K562 (cell line): Measurements from ENCODE around the gene VSIG10L2. TPM values are rescaled to one million over a fixed set of nuclear protein-coding genes. Genes with fewer than 3 reads are reported as not detected.

Experiments
- ATAC-seq: fragments of 200-7000 bp; cut with Tn5 transposase; 3 replicates; pipeline ENCODE4 v1.9.1; 2020; ENCODE audit warnings: moderate library complexity
- BruUV-seq: library from RNA; stranded (reverse); fragments of 400-500 nt; replicated peaks from 2 replicates; lab custom pipeline; 2021; lab: Mats Ljungman, UMichigan
- CTCF ChIA-PET: fragments of 300-600 bp; formaldehyde crosslinking; extraction: SDS; loops from one replicate; lab custom pipeline; 2021; ENCODE audit warnings: low intra/inter-chr PET ratio; lab: Yijun Ruan, JAX
- POLR2A ChIA-PET: fragments of 300-600, 350-650 bp; sonication (Branson Sonifier 250); formaldehyde crosslinking; extraction: SDS; loops from one replicate; lab custom pipeline; 2021; ENCODE audit warnings: antibody characterized with exemption, inconsistent platforms; lab: Yijun Ruan, JAX
- DNase-seq, 4 experiments: peaks; one replicate each; pipeline versions ENCODE4 v3.0.0 to v3.0.0-alpha.2; 2011 to 2018; ENCODE audit warnings: low spot score in 3 of 4, mixed read lengths in 3 of 4; ENCODE audit errors: extremely low read depth in 1 of 4
- FAIRE-seq: peaks from 2 replicates; lab custom pipeline; 2011; peaks lifted over from hg19 to GRCh38; lab: Jason Lieb, UNC
- H2AFZ ChIP-seq: 2 replicates; pipeline ENCODE4 v1.6.0; 2011; ENCODE audit warnings: low read depth, low read length, control low read depth, inconsistent platforms
- H3K27ac ChIP-seq: fragments of 200-600 bp; 3 replicates; pipeline ENCODE4 v1.8.0; 2011; ENCODE audit warnings: low read depth, mild to moderate bottlenecking, control low read depth, inconsistent platforms, low read length, moderate library complexity, mixed read lengths; ENCODE audit errors: extremely low read depth
- H3K27me3 ChIP-seq, 2 experiments: fragments of 300-600 bp in 1 of 2; 2 replicates in 1 of 2; 3 replicates in 1 of 2; pipeline versions ENCODE4 v1.6.0 to v1.8.0; 2011; ENCODE audit warnings: inconsistent platforms in 2 of 2, low read length in 2 of 2, mild to moderate bottlenecking in 1 of 2, mixed read lengths in 1 of 2, moderate library complexity in 1 of 2; ENCODE audit not compliant: control insufficient read depth in 2 of 2, insufficient read depth in 2 of 2
- H3K36me3 ChIP-seq: fragments of 300-600 bp; 3 replicates; pipeline ENCODE4 v1.8.0; 2011; ENCODE audit warnings: mild to moderate bottlenecking, low read length, inconsistent platforms; ENCODE audit not compliant: control insufficient read depth, insufficient read depth
- H3K4me1 ChIP-seq, 2 experiments: fragments of 200-600 bp in 1 of 2; replicated peaks in 1 of 2; 2 replicates in 1 of 2; 3 replicates in 1 of 2; pipeline versions ENCODE4 v1.5.1 to v1.8.0; 2011; ENCODE audit warnings: inconsistent platforms in 2 of 2, low read length in 2 of 2, mild to moderate bottlenecking in 1 of 2, mixed read lengths in 1 of 2, moderate library complexity in 1 of 2; ENCODE audit not compliant: control insufficient read depth in 2 of 2, insufficient read depth in 2 of 2
- H3K4me2 ChIP-seq: 2 replicates; pipeline ENCODE4 v1.6.1; 2011; ENCODE audit warnings: low read length, control low read depth, inconsistent platforms, mixed read lengths; ENCODE audit not compliant: insufficient read depth
- H3K4me3 ChIP-seq: fragments of 200-600 bp; sonication (generic), shearing (Covaris generic); 2 replicates; pipeline ENCODE4 v1.5.1; 2016; ENCODE audit warnings: control low read depth, inconsistent platforms
- H3K79me2 ChIP-seq: fragments of 200-600 bp; 3 replicates; pipeline ENCODE4 v1.8.0; 2011; ENCODE audit warnings: low read length, inconsistent platforms; ENCODE audit not compliant: control insufficient read depth, insufficient read depth
- H3K9ac ChIP-seq, 2 experiments: 2 replicates each; pipeline versions ENCODE4 v1.6.0 to v1.6.1; 2011; ENCODE audit warnings: low read depth in 2 of 2, low read length in 2 of 2, control low read depth in 1 of 2, inconsistent platforms in 1 of 2, mild to moderate bottlenecking in 1 of 2, mixed read lengths in 1 of 2; ENCODE audit not compliant: insufficient read depth in 1 of 2
- H3K9me1 ChIP-seq: one replicate; pipeline ENCODE4 v1.6.0; 2011; ENCODE audit warnings: inconsistent platforms, mild to moderate bottlenecking, low read length, moderate library complexity; ENCODE audit not compliant: control insufficient read depth, insufficient read depth
- H3K9me3 ChIP-seq: replicated peaks from 2 replicates; pipeline ENCODE4 v1.5.1; 2011; ENCODE audit warnings: low read depth, low read length, inconsistent platforms; ENCODE audit not compliant: control insufficient read depth, insufficient read depth
- H4K20me1 ChIP-seq: replicated peaks from 2 replicates; pipeline ENCODE4 v1.6.1; 2011; ENCODE audit warnings: low read length, inconsistent platforms, mixed read lengths; ENCODE audit not compliant: control insufficient read depth, insufficient read depth
- GATAD2A ChIP-seq: fragments of 450-650 bp; IDR thresholded peaks from 2 replicates; pipeline ENCODE4 v1.6.1; 2017
- KLF16 ChIP-seq: IDR thresholded peaks from 2 replicates; pipeline ENCODE4 v1.6.1; 2016; ENCODE audit warnings: antibody characterized with exemption
- MBD2 ChIP-seq: sonication (generic); IDR thresholded peaks from 2 replicates; pipeline ENCODE4 v1.6.1; 2016; ENCODE audit warnings: low read depth, borderline replicate concordance
- NKRF ChIP-seq: fragments of 450-650 bp; IDR thresholded peaks from 2 replicates; pipeline ENCODE4 v1.6.1; 2016; ENCODE audit warnings: borderline replicate concordance
- POLR2G ChIP-seq: fragments of 200-400 bp; formaldehyde crosslinking; IDR thresholded peaks from 2 replicates; pipeline ENCODE4 v1.6.1; 2017; ENCODE audit warnings: low read depth, mild to moderate bottlenecking, antibody characterized with exemption, low read length, moderate library complexity
- TEAD4 ChIP-seq, 2 experiments: sonication (generic) in 1 of 2; formaldehyde crosslinking in 1 of 2; IDR thresholded peaks; 2 replicates each; pipeline versions ENCODE4 v1.6.1 to v1.8.0; 2012 to 2022; ENCODE audit warnings: borderline replicate concordance in 1 of 2, inconsistent platforms in 1 of 2, low read length in 1 of 2, mild to moderate bottlenecking in 1 of 2, missing genetic modification reagents in 1 of 2
- ZNF12 ChIP-seq: sonication (generic); formaldehyde crosslinking; IDR thresholded peaks from 2 replicates; pipeline ENCODE4 v1.4.0; 2020; ENCODE audit warnings: mild to moderate bottlenecking, missing genetic modification reagents
- WGBS: fragments of 100-300 bp; shearing (Covaris generic); methylation state at CpG from one replicate; pipeline ENCODE4 v1.1.6; 2016; ENCODE audit warnings: low coverage, mixed read lengths; ENCODE audit not compliant: insufficient coverage; ENCODE audit errors: missing lambda C conversion rate; 5-methylcytosine and 5-hydroxymethylcytosine counted together
- in situ Hi-C: fragments of 300-500 bp; cut with MboI; formaldehyde crosslinking; loops from 4 replicates; pipeline ENCODE4 v1.15.0; 2018; ENCODE audit warnings: inconsistent platforms, mixed read lengths
- intact Hi-C: fragments of 100-400 bp; cut with micrococcal nuclease; formaldehyde crosslinking; loops from 2 replicates; pipeline ENCODE4 v1.14.2; 2022
- polyA plus RNA-seq, 8 experiments: library from polyadenylated mRNA; depleted of rRNA in 4 of 8; stranded (reverse) in 5 of 8; unstranded in 3 of 8; fragments of >200 nt; fragmentation: Nextera tagmentation in 2 of 8; fragmentation: Illumina TruSeq in 1 of 8; extraction: Ambion mirVana in 2 of 8; extraction: Trizol in 1 of 8; gene quantifications; 2 replicates each; pipeline versions ENCODE4 v1.2.1 to v1.2.3, GENCODE V29; 2011 to 2014; ENCODE audit warnings: inconsistent platforms in 1 of 8, missing spikeins in 1 of 8
- total RNA-seq, 7 experiments: library from RNA; depleted of rRNA in 6 of 7; stranded (reverse); fragments of >200 nt in 6 of 7; fragmentation: Illumina TruSeq in 2 of 7; extraction: Trizol in 2 of 7; gene quantifications; 2 replicates each; pipeline versions ENCODE4 v1.2.1 to v1.2.3, GENCODE V29; 2011 to 2021; ENCODE audit warnings: low replicate concordance in 1 of 7
- TF ChIP-seq, protein P1 (sequence below): sonication (generic); formaldehyde crosslinking; IDR thresholded peaks from 2 replicates; pipeline ENCODE4 v1.8.1; 2022; ENCODE audit warnings: missing genetic modification reagents
- TF ChIP-seq, protein P2 (sequence below): fragments of 450-650 bp; formaldehyde crosslinking; IDR thresholded peaks from 2 replicates; pipeline ENCODE4 v1.4.0; 2020; ENCODE audit warnings: mild to moderate bottlenecking, mixed read lengths

The VSIG10L2 gene
- total and polyA plus RNA-seq, 9 of the 15 experiments (the other 6 are each of a cell fraction or from before 2014, with no cell fraction given): not detected

GRCh38 chr11:125980436-125980835 lies 34.6 kb downstream of the VSIG10L2 start:
- ATAC-seq: no peak

More at GRCh38 chr11:125980436-125980835, 34.6 kb downstream of the VSIG10L2 start:
- Histone ChIP-seq H3K9me3 (no peaks in the 10 kb centered on the region), H3K27me3 (peaks cover 12 to 25% of the 10 kb centered on the region in 2 experiments; a peak in 4 of 5 replicates), H3K79me2 (no peaks in the 10 kb centered on the region), H3K36me3 (no peaks in the 10 kb centered on the region), H4K20me1 (no peaks in the 10 kb centered on the region), H3K4me1 (no peaks in the 10 kb centered on the region), H3K27ac (no peak overlapping the region), H2AFZ (no peak overlapping the region), H3K4me2 (no peak overlapping the region), H3K9me1 (no peaks in the 10 kb centered on the region), H3K4me3 (no peak overlapping the region), H3K9ac (no peak overlapping the region)
- ChIA-PET CTCF (no interaction called here), POLR2A (no interaction called here)
- TF ChIP-seq KLF16 (no peak), ZNF12 (CRISPR knock-in tag) (no peak), TEAD4 (IDR thresholded peaks at IDR 0.05; ENCODE audit: low read length) (no peak), TEAD4 (CRISPR knock-in tag; IDR thresholded peaks at IDR 0.05; ENCODE audit: borderline replicate concordance) (no peak), GATAD2A (no peak), POLR2G (no peak), MBD2 (no peak), NKRF (no peak)
- TF ChIP-seq, protein P1, sequence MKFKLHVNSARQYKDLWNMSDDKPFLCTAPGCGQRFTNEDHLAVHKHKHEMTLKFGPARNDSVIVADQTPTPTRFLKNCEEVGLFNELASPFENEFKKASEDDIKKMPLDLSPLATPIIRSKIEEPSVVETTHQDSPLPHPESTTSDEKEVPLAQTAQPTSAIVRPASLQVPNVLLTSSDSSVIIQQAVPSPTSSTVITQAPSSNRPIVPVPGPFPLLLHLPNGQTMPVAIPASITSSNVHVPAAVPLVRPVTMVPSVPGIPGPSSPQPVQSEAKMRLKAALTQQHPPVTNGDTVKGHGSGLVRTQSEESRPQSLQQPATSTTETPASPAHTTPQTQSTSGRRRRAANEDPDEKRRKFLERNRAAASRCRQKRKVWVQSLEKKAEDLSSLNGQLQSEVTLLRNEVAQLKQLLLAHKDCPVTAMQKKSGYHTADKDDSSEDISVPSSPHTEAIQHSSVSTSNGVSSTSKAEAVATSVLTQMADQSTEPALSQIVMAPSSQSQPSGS (CRISPR knock-in tag): no peak
- TF ChIP-seq, protein P2, sequence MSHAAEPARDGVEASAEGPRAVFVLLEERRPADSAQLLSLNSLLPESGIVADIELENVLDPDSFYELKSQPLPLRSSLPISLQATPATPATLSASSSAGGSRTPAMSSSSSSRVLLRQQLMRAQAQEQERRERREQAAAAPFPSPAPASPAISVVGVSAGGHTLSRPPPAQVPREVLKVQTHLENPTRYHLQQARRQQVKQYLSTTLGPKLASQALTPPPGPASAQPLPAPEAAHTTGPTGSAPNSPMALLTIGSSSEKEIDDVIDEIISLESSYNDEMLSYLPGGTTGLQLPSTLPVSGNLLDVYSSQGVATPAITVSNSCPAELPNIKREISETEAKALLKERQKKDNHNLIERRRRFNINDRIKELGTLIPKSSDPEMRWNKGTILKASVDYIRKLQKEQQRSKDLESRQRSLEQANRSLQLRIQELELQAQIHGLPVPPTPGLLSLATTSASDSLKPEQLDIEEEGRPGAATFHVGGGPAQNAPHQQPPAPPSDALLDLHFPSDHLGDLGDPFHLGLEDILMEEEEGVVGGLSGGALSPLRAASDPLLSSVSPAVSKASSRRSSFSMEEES (CRISPR knock-in tag): no peak
- no TSS peak for BruUV-seq
- under 1% methylated on average over 8 of the region's 8 CpGs for WGBS
- intact Hi-C loops: no loop called here
- DNase-seq (no peak), FAIRE-seq (no peak)
- in situ Hi-C loops: no loop called here
